Osteoblast (primary cell): ENCODE results near the gene STARD10. TPM values are rescaled to one million over a fixed set of nuclear protein-coding genes. Genes with fewer than 3 reads are reported as not detected.

ENCODE experiments used
- DNase-seq: peaks from one replicate; pipeline ENCODE4 v3.0.0; 2011; ENCODE audit warnings: low spot score, mixed read lengths; ENCODE audit not compliant: insufficient read length; ENCODE audit errors: missing footprints
- H2AFZ ChIP-seq: 2 replicates; pipeline ENCODE4 v1.6.0; 2011; ENCODE audit warnings: mild to moderate bottlenecking, low read length
- H3K27ac ChIP-seq: 2 replicates; pipeline ENCODE4 v1.5.1; 2011; ENCODE audit warnings: mild to moderate bottlenecking, low read depth, low read length, moderate library complexity
- H3K27me3 ChIP-seq: 2 replicates; pipeline ENCODE4 v1.6.0; 2012; ENCODE audit warnings: mild to moderate bottlenecking, control low read depth, inconsistent platforms, low read length, moderate library complexity; ENCODE audit not compliant: insufficient read depth
- H3K36me3 ChIP-seq: 2 replicates; pipeline ENCODE4 v1.5.1; 2011; ENCODE audit warnings: mild to moderate bottlenecking, low read length, control low read depth, moderate library complexity; ENCODE audit not compliant: insufficient read depth
- H3K4me1 ChIP-seq: 2 replicates; pipeline ENCODE4 v1.5.1; 2011; ENCODE audit warnings: mild to moderate bottlenecking, low read length, control low read depth, moderate library complexity; ENCODE audit not compliant: insufficient read depth
- H3K4me2 ChIP-seq: 2 replicates; pipeline ENCODE4 v1.6.0; 2011; ENCODE audit warnings: mild to moderate bottlenecking, low read length; ENCODE audit not compliant: insufficient read depth
- H3K4me3 ChIP-seq: fragments of 200-600 bp; sonication (generic); 3 replicates; pipeline ENCODE4 v1.5.1; 2012; ENCODE audit warnings: mild to moderate bottlenecking, low read length, inconsistent platforms; ENCODE audit not compliant: insufficient read depth
- H3K79me2 ChIP-seq: 2 replicates; pipeline ENCODE4 v1.6.0; 2012; ENCODE audit warnings: mild to moderate bottlenecking, low read length, control low read depth, inconsistent platforms; ENCODE audit not compliant: insufficient read depth
- H3K9me3 ChIP-seq: 2 replicates; pipeline ENCODE4 v1.5.1; 2011; ENCODE audit warnings: low read depth, low read length, control low read depth
- H4K20me1 ChIP-seq: 2 replicates; pipeline ENCODE4 v1.6.0; 2012; ENCODE audit warnings: mild to moderate bottlenecking, low read length, control low read depth; ENCODE audit not compliant: insufficient read depth
- CTCF ChIP-seq: IDR thresholded peaks from 2 replicates; pipeline ENCODE4 v1.5.1; 2011; ENCODE audit warnings: mild to moderate bottlenecking, low read depth, low read length, moderate library complexity; ENCODE audit errors: extremely low read depth
- total RNA-seq: library from RNA; depleted of rRNA; stranded (reverse); fragments of >200 nt; gene quantifications from 2 replicates; pipeline ENCODE4 v1.2.3, GENCODE V29; 2012

Gene STARD10
- total RNA-seq, 1 donor = 25.7 TPM

GRCh38 chr11:72739240-72740059, 54.4 kb downstream of the STARD10 start:
- peak; percentile 81 for DNase-seq
- no peak for TF ChIP-seq CTCF
- no peaks in the 10 kb centered on the region for H3K27me3 ChIP-seq
- H3K27ac ChIP-seq = peak overlapping the region; percentile 22
- no peaks in the 10 kb centered on the region for H3K9me3 ChIP-seq
- H2AFZ ChIP-seq = no peak overlapping the region
- peaks cover 51% of the 10 kb centered on the region for H3K4me1 ChIP-seq
- H3K79me2 ChIP-seq = peaks cover 78% of the 10 kb centered on the region
- no peak overlapping the region for H3K4me2 ChIP-seq
- H3K36me3 ChIP-seq = no peaks in the 10 kb centered on the region
- no peak overlapping the region for H3K4me3 ChIP-seq
- H4K20me1 ChIP-seq = peaks cover 4% of the 10 kb centered on the region

- peak overlapping the region; percentile 22 for H3K27ac ChIP-seq
- no peak for TF ChIP-seq CTCF
These were observed 55.4 kb downstream of the STARD10 start for GRCh38 chr11:72738199-72739141.

DNA sequence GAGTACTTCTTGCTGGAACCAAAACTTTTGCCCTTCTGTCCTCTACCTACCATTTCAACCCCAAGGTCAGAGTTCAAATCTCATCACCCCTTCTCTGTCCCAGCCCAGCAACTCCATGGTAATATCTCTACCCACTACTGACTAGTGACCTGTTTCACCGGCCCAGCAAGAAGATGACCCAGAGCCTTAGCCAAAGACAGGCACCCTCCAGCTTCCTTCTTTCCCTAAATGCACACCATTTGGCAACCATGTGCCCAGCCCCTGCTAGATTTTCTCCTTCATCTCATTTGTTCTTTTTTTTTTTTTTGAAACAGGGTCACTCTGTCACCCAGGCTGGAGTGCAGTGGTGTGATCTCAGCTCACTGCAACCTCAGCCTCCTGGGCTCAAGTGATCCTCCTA, 56.5 kb downstream of the STARD10 start:
- no peaks in the 10 kb centered on the region for H3K36me3 ChIP-seq
- H3K27me3 ChIP-seq = no peaks in the 10 kb centered on the region
- peaks cover 51% of the 10 kb centered on the region for H3K4me1 ChIP-seq
- no peak overlapping the region for H3K4me3 ChIP-seq
- peak; percentile 66 for DNase-seq
- TF ChIP-seq CTCF = no peak
- peaks cover 74% of the 10 kb centered on the region for H3K79me2 ChIP-seq
- H3K9me3 ChIP-seq = no peaks in the 10 kb centered on the region
- peak overlapping the region; percentile 67 for H3K27ac ChIP-seq
- no peak overlapping the region for H2AFZ ChIP-seq
- peaks cover 3% of the 10 kb centered on the region for H4K20me1 ChIP-seq
- H3K4me2 ChIP-seq = no peak overlapping the region

More at GRCh38 chr11:72738199-72739141, 55.4 kb downstream of the STARD10 start:
- Histone ChIP-seq H3K79me2 (peaks cover 75% of the 10 kb centered on the region), H4K20me1 (peaks cover 4% of the 10 kb centered on the region), H3K36me3 (no peaks in the 10 kb centered on the region), H3K4me2 (no peak overlapping the region), H3K27me3 (no peaks in the 10 kb centered on the region), H3K4me3 (no peak overlapping the region), H3K4me1 (peaks cover 51% of the 10 kb centered on the region), H3K9me3 (no peaks in the 10 kb centered on the region), H2AFZ (no peak overlapping the region)
- DNase-seq = peak; percentile 97
